CD14-positive monocyte (primary cell): Measurements from ENCODE around the gene UGGT2. TPM values are rescaled to one million over a fixed set of nuclear protein-coding genes. Genes with fewer than 3 reads are reported as not detected.

Source experiments
- DNase-seq, 3 donors: peaks; one replicate each; pipeline ENCODE4 v3.0.0-alpha.2; 2011 to 2022
- H2AFZ ChIP-seq: 2 replicates; pipeline ENCODE4 v1.6.0; 2012; ENCODE audit warnings: mild to moderate bottlenecking, low read depth, low read length, inconsistent platforms; ENCODE audit not compliant: insufficient read depth, poor library complexity, severe bottlenecking
- H3K27ac ChIP-seq, 2 donors: 1 replicate in 1 of 2; 2 replicates in 1 of 2; pipeline ENCODE4 v1.5.1; 2012 to 2013; ENCODE audit warnings: low read length in 2 of 2, control low read depth in 1 of 2, inconsistent platforms in 1 of 2, low read depth in 1 of 2, mild to moderate bottlenecking in 1 of 2
- H3K27me3 ChIP-seq, 2 donors: one replicate each; pipeline versions ENCODE4 v1.6.0 to v1.6.1; 2011 to 2013; ENCODE audit warnings: low read length in 2 of 2; ENCODE audit not compliant: control insufficient read depth in 2 of 2, insufficient read depth in 2 of 2
- H3K36me3 ChIP-seq, 2 donors: replicated peaks in 1 of 2; 1 replicate in 1 of 2; 2 replicates in 1 of 2; pipeline versions ENCODE4 v1.5.1 to v1.6.1; 2012 to 2013; ENCODE audit warnings: low read length in 2 of 2, control low read depth in 1 of 2, inconsistent platforms in 1 of 2, mild to moderate bottlenecking in 1 of 2; ENCODE audit not compliant: insufficient read depth in 2 of 2, control insufficient read depth in 1 of 2
- H3K4me1 ChIP-seq, 2 donors: 1 replicate in 1 of 2; 2 replicates in 1 of 2; pipeline versions ENCODE4 v1.5.1 to v1.6.1; 2012 to 2013; ENCODE audit warnings: low read length in 2 of 2, control low read depth in 1 of 2, inconsistent platforms in 1 of 2, mild to moderate bottlenecking in 1 of 2, moderate library complexity in 1 of 2; ENCODE audit not compliant: insufficient read depth in 2 of 2, control insufficient read depth in 1 of 2
- H3K4me2 ChIP-seq: replicated peaks from 2 replicates; pipeline ENCODE3; 2012; ENCODE audit warnings: low read length, moderate library complexity, mild to moderate bottlenecking; ENCODE audit not compliant: poor library complexity, severe bottlenecking; ENCODE audit errors: extremely low read depth
- H3K4me3 ChIP-seq, 3 experiments: fragments of 200-600 bp in 1 of 3; sonication (generic) in 1 of 3; replicated peaks in 1 of 3; 1 replicate in 2 of 3; 2 replicates in 1 of 3; pipeline ENCODE4 v1.5.1; 2011 to 2013; ENCODE audit warnings: low read length in 3 of 3, mild to moderate bottlenecking in 3 of 3, control low read depth in 2 of 3, low read depth in 2 of 3, inconsistent platforms in 1 of 3, moderate library complexity in 1 of 3
- H3K79me2 ChIP-seq: 2 replicates; pipeline ENCODE4 v1.6.0; 2012; ENCODE audit warnings: mild to moderate bottlenecking, control low read depth, inconsistent platforms, low read length, moderate library complexity; ENCODE audit not compliant: insufficient read depth
- H3K9ac ChIP-seq: 2 replicates; pipeline ENCODE4 v1.6.0; 2017; ENCODE audit warnings: low read length, mild to moderate bottlenecking; ENCODE audit not compliant: insufficient read depth, poor library complexity, severe bottlenecking
- H3K9me3 ChIP-seq, 2 donors: replicated peaks in 1 of 2; 1 replicate in 1 of 2; 2 replicates in 1 of 2; pipeline versions ENCODE4 v1.5.1 to v1.6.1; 2012 to 2013; ENCODE audit warnings: low read length in 2 of 2, control low read depth in 1 of 2; ENCODE audit not compliant: control insufficient read depth in 1 of 2, insufficient read depth in 1 of 2
- H4K20me1 ChIP-seq: 2 replicates; pipeline ENCODE4 v1.6.0; 2012; ENCODE audit warnings: mild to moderate bottlenecking, low read length, control low read depth, moderate library complexity; ENCODE audit not compliant: insufficient read depth
- H3K27ac Mint-ChIP-seq, 7 donors: one replicate each; pipeline ENCODE4 v1.8.0; 2020; ENCODE audit warnings: mild to moderate bottlenecking in 7 of 7, mixed read lengths in 7 of 7, moderate library complexity in 6 of 7, inconsistent platforms in 2 of 7
- H3K27me3 Mint-ChIP-seq, 3 donors: one replicate each; pipeline ENCODE4 v1.8.0; 2021 to 2022; ENCODE audit warnings: low read depth in 3 of 3, mild to moderate bottlenecking in 3 of 3, mixed read lengths in 3 of 3, moderate library complexity in 3 of 3, inconsistent platforms in 1 of 3
- H3K36me3 Mint-ChIP-seq, 2 donors: one replicate each; pipeline ENCODE4 v1.8.0; 2020; ENCODE audit warnings: mixed read lengths in 2 of 2, inconsistent platforms in 1 of 2, mild to moderate bottlenecking in 1 of 2
- H3K4me1 Mint-ChIP-seq: one replicate; pipeline ENCODE4 v1.8.0; 2020; ENCODE audit warnings: mild to moderate bottlenecking, mixed read lengths
- H3K4me3 Mint-ChIP-seq, 2 donors: one replicate each; pipeline ENCODE4 v1.8.0; 2020; ENCODE audit warnings: mild to moderate bottlenecking in 2 of 2, mixed read lengths in 2 of 2, moderate library complexity in 1 of 2
- H3K9me3 Mint-ChIP-seq, 7 donors: one replicate each; pipeline ENCODE4 v1.8.0; 2020 to 2022; ENCODE audit warnings: mixed read lengths in 7 of 7, mild to moderate bottlenecking in 6 of 7, moderate library complexity in 6 of 7, inconsistent platforms in 2 of 7
- CTCF ChIP-seq: fragments of 200-600 bp; IDR thresholded peaks from one replicate; pipeline ENCODE4 v1.8.0; 2022; ENCODE audit warnings: antibody characterized with exemption, mild to moderate bottlenecking
- WGBS: methylation state at CpG from one replicate; pipeline ENCODE4 v1.1.5; 2013; ENCODE audit warnings: missing lambda C conversion rate; ENCODE audit not compliant: insufficient coverage; 5-methylcytosine and 5-hydroxymethylcytosine counted together
- intact Hi-C, 2 donors: fragments of 100-400 bp; cut with micrococcal nuclease; formaldehyde crosslinking; loops; one replicate each; pipeline versions ENCODE4 v1.15.0 to v1.15.1; 2023
- polyA plus RNA-seq, 3 donors: library from polyadenylated mRNA; depleted of rRNA in 1 of 3; unstranded in 2 of 3; stranded (reverse) in 1 of 3; fragments of 300-500 nt in 2 of 3; fragments of >200 nt in 1 of 3; fragmentation: Illumina TruSeq in 2 of 3; gene quantifications; 1 replicate in 2 of 3; 2 replicates in 1 of 3; pipeline ENCODE4 v1.2.3, GENCODE V29; 2012 to 2021

The UGGT2 gene
- polyA plus RNA-seq, 3 donors, result 4.0 to 6.3 (median 5.6) TPM

- Mint-ChIP-seq H3K9me3 (peaks cover 7 to 23% (median 11%) of the 10 kb centered on the region in 7 donors), H3K4me3 (no peak overlapping the region), H3K4me1 (peaks cover 2% of the 10 kb centered on the region), H3K36me3 (peaks cover 2 to 27% of the 10 kb centered on the region in 2 donors), H3K27me3 (peaks cover 0 to 1% (median 0%) of the 10 kb centered on the region in 3 donors), H3K27ac (no peak overlapping the region)
- TF ChIP-seq CTCF, result no peak
- intact Hi-C loops, result no loop called here
- Histone ChIP-seq H3K4me2 (no peak overlapping the region), H3K4me1 (no peaks in the 10 kb centered on the region), H4K20me1 (no peaks in the 10 kb centered on the region), H3K27ac (no peak overlapping the region), H3K9me3 (peaks cover 10 to 17% of the 10 kb centered on the region in 2 donors), H3K36me3 (peaks cover 2 to 8% of the 10 kb centered on the region in 2 donors), H3K79me2 (peaks cover 9% of the 10 kb centered on the region), H3K27me3 (no peaks in the 10 kb centered on the region), H3K4me3 (no peak overlapping the region), H3K9ac (no peak overlapping the region), H2AFZ (no peak overlapping the region)
- 88% methylated on average over 1 of the region's 2 CpGs for WGBS
- no peak for DNase-seq
Measured at GRCh38 chr13:96032717-96033116, 20.5 kb downstream of the UGGT2 start.

GRCh38 chr13:96029002-96029401 lies 24.2 kb downstream of the UGGT2 start:
- H3K9ac ChIP-seq, result no peak overlapping the region
- peaks cover 1% of the 10 kb centered on the region for H3K79me2 ChIP-seq
- no peaks in the 10 kb centered on the region for H4K20me1 ChIP-seq
- H3K4me3 Mint-ChIP-seq, result no peak overlapping the region
- DNase-seq, result no peak
- peaks cover 2% of the 10 kb centered on the region for H3K4me1 Mint-ChIP-seq
- peaks cover 5 to 28% of the 10 kb centered on the region in 2 donors for H3K36me3 Mint-ChIP-seq
- no peak overlapping the region for H3K27ac Mint-ChIP-seq
- no peaks in the 10 kb centered on the region for H3K4me1 ChIP-seq
- H3K4me2 ChIP-seq, result no peak overlapping the region
- peaks cover 0 to 14% of the 10 kb centered on the region in 2 donors for H3K36me3 ChIP-seq
- TF ChIP-seq CTCF, result no peak
- H3K27me3 Mint-ChIP-seq, result peaks cover 0 to 1% (median 0%) of the 10 kb centered on the region in 3 donors
- H3K9me3 Mint-ChIP-seq, result peaks cover 0 to 10% (median 3%) of the 10 kb centered on the region in 7 donors
- no peak overlapping the region for H2AFZ ChIP-seq
- H3K27ac ChIP-seq, result no peak overlapping the region
- no peak overlapping the region for H3K4me3 ChIP-seq
- H3K27me3 ChIP-seq, result no peaks in the 10 kb centered on the region
- peaks cover 1 to 8% of the 10 kb centered on the region in 2 donors for H3K9me3 ChIP-seq
- WGBS, result 93% methylated on average over 4 of the region's 7 CpGs
- intact Hi-C loops, result no loop called here
